Measurements from ENCODE around the gene FLOT1. TPM values are rescaled to one million over a fixed set of nuclear protein-coding genes. Genes with fewer than 3 reads are reported as not detected.
"Not testable (repeated sequence)": the region's sequence is repeated elsewhere in the genome, so short reads cannot be mapped to it uniquely, and the experiment has no call there.

The FLOT1 gene
- total and polyA plus RNA-seq, 2 donors: 67.1 to 157 TPM

- H3K27ac ChIP-seq (ENCODE audit: low read depth in 1 of 2, low read length in 1 of 2): peak overlapping the region; percentile 8 to 25
- H3K36me3 ChIP-seq (ENCODE audit: control insufficient read depth in 2 of 2, insufficient read depth in 2 of 2, low read length in 1 of 2): peaks cover 27 to 57% of the 10 kb centered on the region in 2 donors
- H3K4me1 ChIP-seq (ENCODE audit: control insufficient read depth in 2 of 2, insufficient read depth in 2 of 2, low read length in 2 of 2): peaks cover 7 to 22% of the 10 kb centered on the region in 2 donors
- no peaks in the 10 kb centered on the region for H3K27me3 ChIP-seq (ENCODE audit: control insufficient read depth in 2 of 2, insufficient read depth in 1 of 2, low read length in 1 of 2)
- no peaks in the 10 kb centered on the region for H3K9me3 ChIP-seq (ENCODE audit: control insufficient read depth in 2 of 2, insufficient read depth in 1 of 2, low read length in 1 of 2)
- 34% methylated on average over 30 of the region's 30 CpGs for WGBS
- peak overlapping the region; percentile 16 to 36 for H3K4me3 ChIP-seq (ENCODE audit: low read length in 2 of 2)
- DNase-seq (ENCODE audit: low read depth in 6 of 9, low spot score in 9 of 9): peak in 5 of 9 donors; percentile 80 to 92 (median 87)
These were observed 11.7 kb downstream of the FLOT1 start for GRCh38 chr6:30730601-30731435.

DNA sequence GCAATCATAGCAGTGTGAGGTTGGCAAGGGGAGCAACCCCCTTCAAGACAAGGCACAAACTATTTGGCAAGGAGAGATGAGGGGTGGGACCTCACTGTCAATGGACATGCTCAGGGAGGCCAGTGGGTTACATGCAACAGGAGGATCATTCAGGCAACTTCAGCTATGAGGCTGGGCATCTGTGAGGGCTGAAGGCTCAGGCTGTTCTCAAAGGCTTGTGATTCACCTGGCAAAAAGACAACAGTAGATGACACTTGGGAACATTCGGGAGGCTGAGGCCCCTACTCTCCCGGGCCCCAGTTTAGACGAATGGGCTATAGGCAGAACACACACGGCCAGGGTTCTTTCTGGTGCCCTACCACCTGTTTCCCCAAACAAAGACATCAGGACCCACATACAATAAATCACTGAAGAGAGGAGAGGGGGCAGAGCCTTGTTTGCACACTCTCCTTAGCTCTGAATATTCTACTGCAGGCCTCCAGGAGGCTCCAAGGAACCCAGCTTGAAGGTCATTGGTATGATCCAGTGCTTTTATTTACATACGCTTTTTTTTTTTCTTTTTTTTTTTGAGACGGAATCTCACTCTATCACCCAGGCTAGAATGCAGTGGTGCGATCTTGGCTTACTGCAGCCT, 14.4 kb downstream of the FLOT1 start:
- no peaks in the 10 kb centered on the region for H3K9me3 ChIP-seq (ENCODE audit: control insufficient read depth in 2 of 2, insufficient read depth in 1 of 2, low read length in 1 of 2)
- WGBS: 75% methylated on average over 7 of the region's 7 CpGs
- no peak for DNase-seq (ENCODE audit: low read depth in 6 of 9, low spot score in 9 of 9)

GRCh38 chr6:30726506-30727413, 15.7 kb downstream of the FLOT1 start:
- DNase-seq (ENCODE audit: low read depth in 6 of 9, low spot score in 9 of 9): no peak
- peak overlapping the region in 1 of 2 donors; percentile 11 for H3K27ac ChIP-seq (ENCODE audit: low read depth in 1 of 2, low read length in 1 of 2)
- peaks cover 41 to 80% of the 10 kb centered on the region in 2 donors for H3K36me3 ChIP-seq (ENCODE audit: control insufficient read depth in 2 of 2, insufficient read depth in 2 of 2, low read length in 1 of 2)
- H3K27me3 ChIP-seq (ENCODE audit: control insufficient read depth in 2 of 2, insufficient read depth in 1 of 2, low read length in 1 of 2): no peaks in the 10 kb centered on the region
- peaks cover 12 to 49% of the 10 kb centered on the region in 2 donors for H3K4me1 ChIP-seq (ENCODE audit: control insufficient read depth in 2 of 2, insufficient read depth in 2 of 2, low read length in 2 of 2)
- no peak overlapping the region for H3K4me3 ChIP-seq (ENCODE audit: low read length in 2 of 2)
- no peaks in the 10 kb centered on the region for H3K9me3 ChIP-seq (ENCODE audit: control insufficient read depth in 2 of 2, insufficient read depth in 1 of 2, low read length in 1 of 2)
- WGBS: 97% methylated on average over 11 of the region's 11 CpGs

More for the DNA sequence above, 14.4 kb downstream of the FLOT1 start:
- H3K27me3 ChIP-seq (ENCODE audit: control insufficient read depth in 2 of 2, insufficient read depth in 1 of 2, low read length in 1 of 2): no peaks in the 10 kb centered on the region
- peaks cover 7 to 37% of the 10 kb centered on the region in 2 donors for H3K4me1 ChIP-seq (ENCODE audit: control insufficient read depth in 2 of 2, insufficient read depth in 2 of 2, low read length in 2 of 2)
- no peak overlapping the region for H3K4me3 ChIP-seq (ENCODE audit: low read length in 2 of 2)
- H3K36me3 ChIP-seq (ENCODE audit: control insufficient read depth in 2 of 2, insufficient read depth in 2 of 2, low read length in 1 of 2): peaks cover 40 to 72% of the 10 kb centered on the region in 2 donors
- H3K27ac ChIP-seq (ENCODE audit: low read depth in 1 of 2, low read length in 1 of 2): no peak overlapping the region

DNA sequence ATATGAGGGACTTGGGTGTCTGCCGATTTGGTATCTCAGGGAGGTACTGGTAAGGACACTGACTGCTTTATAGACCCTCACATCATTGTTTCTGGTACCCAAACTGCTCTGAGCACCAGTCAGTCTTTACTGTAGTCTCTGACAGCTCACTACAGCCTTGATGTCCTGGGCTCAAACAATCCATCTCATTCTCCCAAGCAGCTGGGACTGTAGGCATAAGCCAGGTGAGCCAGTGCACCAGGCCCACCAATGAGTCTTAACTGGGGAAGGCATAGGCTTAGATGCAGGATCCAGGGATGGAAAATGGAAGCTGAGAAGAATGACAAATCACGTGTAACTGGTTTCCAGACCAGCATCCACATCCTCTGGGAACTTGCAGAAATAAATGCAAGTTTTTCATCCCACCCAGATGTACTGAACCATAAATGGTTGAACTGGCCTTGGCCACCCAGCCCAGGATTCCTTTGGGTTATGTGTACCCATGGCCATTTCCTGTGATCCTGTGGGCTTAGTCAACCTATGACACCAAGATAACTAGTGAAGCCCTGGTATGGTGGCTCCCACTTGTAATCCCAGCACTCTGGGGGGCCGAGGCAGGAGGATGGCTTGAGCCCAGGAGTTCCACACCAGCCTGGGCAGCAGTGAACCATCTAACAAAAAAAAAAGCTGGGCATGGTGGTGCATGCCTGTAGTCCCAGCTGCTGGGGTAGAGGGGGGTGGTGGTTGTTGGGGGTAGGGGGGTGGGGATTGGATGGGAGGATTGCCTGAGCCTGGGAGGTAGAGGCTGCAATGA, 16.6 kb downstream of the FLOT1 start:
- DNase-seq (ENCODE audit: low read depth in 6 of 9, low spot score in 9 of 9): no peak
- H3K27ac ChIP-seq (ENCODE audit: low read depth in 1 of 2, low read length in 1 of 2): peak overlapping the region; percentile 0 to 1
- H3K4me3 ChIP-seq (ENCODE audit: low read length in 2 of 2): no peak overlapping the region
- peaks cover 44 to 80% of the 10 kb centered on the region in 2 donors for H3K36me3 ChIP-seq (ENCODE audit: control insufficient read depth in 2 of 2, insufficient read depth in 2 of 2, low read length in 1 of 2)
- H3K9me3 ChIP-seq (ENCODE audit: control insufficient read depth in 2 of 2, insufficient read depth in 1 of 2, low read length in 1 of 2): no peaks in the 10 kb centered on the region
- no peaks in the 10 kb centered on the region for H3K27me3 ChIP-seq (ENCODE audit: control insufficient read depth in 2 of 2, insufficient read depth in 1 of 2, low read length in 1 of 2)
- WGBS: 93% methylated on average over 3 of the region's 3 CpGs
- peaks cover 12 to 45% of the 10 kb centered on the region in 2 donors for H3K4me1 ChIP-seq (ENCODE audit: control insufficient read depth in 2 of 2, insufficient read depth in 2 of 2, low read length in 2 of 2)

GRCh38 chr6:30724906-30725667, 17.4 kb downstream of the FLOT1 start:
- H3K4me1 ChIP-seq (ENCODE audit: control insufficient read depth in 2 of 2, insufficient read depth in 2 of 2, low read length in 2 of 2): peaks cover 5 to 37% of the 10 kb centered on the region in 2 donors
- no peaks in the 10 kb centered on the region for H3K27me3 ChIP-seq (ENCODE audit: control insufficient read depth in 2 of 2, insufficient read depth in 1 of 2, low read length in 1 of 2)
- DNase-seq (ENCODE audit: low read depth in 6 of 9, low spot score in 9 of 9): no peak
- peaks cover 39 to 72% of the 10 kb centered on the region in 2 donors for H3K36me3 ChIP-seq (ENCODE audit: control insufficient read depth in 2 of 2, insufficient read depth in 2 of 2, low read length in 1 of 2)
- H3K4me3 ChIP-seq (ENCODE audit: low read length in 2 of 2): no peak overlapping the region
- H3K9me3 ChIP-seq (ENCODE audit: control insufficient read depth in 2 of 2, insufficient read depth in 1 of 2, low read length in 1 of 2): no peaks in the 10 kb centered on the region
- WGBS: 76% methylated on average over 6 of the region's 6 CpGs
- H3K27ac ChIP-seq (ENCODE audit: low read depth in 1 of 2, low read length in 1 of 2): no peak overlapping the region

DNA sequence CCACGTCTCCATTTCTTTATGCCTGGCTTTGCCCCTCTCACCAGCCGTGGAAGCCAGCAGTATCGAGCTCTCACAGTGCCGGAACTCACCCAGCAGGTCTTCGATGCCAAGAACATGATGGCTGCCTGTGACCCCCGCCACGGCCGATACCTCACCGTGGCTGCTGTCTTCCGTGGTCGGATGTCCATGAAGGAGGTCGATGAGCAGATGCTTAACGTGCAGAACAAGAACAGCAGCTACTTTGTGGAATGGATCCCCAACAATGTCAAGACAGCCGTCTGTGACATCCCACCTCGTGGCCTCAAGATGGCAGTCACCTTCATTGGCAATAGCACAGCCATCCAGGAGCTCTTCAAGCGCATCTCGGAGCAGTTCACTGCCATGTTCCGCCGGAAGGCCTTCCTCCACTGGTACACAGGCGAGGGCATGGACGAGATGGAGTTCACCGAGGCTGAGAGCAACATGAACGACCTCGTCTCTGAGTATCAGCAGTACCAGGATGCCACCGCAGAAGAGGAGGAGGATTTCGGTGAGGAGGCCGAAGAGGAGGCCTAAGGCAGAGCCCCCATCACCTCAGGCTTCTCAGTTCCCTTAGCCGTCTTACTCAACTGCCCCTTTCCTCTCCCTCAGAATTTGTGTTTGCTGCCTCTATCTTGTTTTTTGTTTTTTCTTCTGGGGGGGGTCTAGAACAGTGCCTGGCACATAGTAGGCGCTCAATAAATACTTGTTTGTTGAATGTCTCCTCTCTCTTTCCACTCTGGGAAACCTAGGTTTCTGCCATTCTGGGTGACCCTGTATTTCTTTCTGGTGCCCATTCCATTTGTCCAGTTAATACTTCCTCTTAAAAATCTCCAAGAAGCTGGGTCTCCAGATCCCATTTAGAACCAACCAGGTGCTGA, 18.4 kb downstream of the FLOT1 start:
- not testable (repeated sequence) for H3K27ac ChIP-seq (ENCODE audit: low read depth in 1 of 2, low read length in 1 of 2); H3K9me3 ChIP-seq (ENCODE audit: control insufficient read depth in 2 of 2, insufficient read depth in 1 of 2, low read length in 1 of 2); H3K4me3 ChIP-seq (ENCODE audit: low read length in 2 of 2); H3K27me3 ChIP-seq (ENCODE audit: control insufficient read depth in 2 of 2, insufficient read depth in 1 of 2, low read length in 1 of 2); DNase-seq (ENCODE audit: low read depth in 6 of 9, low spot score in 9 of 9)
- H3K36me3 ChIP-seq (ENCODE audit: control insufficient read depth in 2 of 2, insufficient read depth in 2 of 2, low read length in 1 of 2): peaks cover 33 to 64% of the 10 kb centered on the region in 2 donors
- 92% methylated on average over 29 of the region's 29 CpGs for WGBS
- H3K4me1 ChIP-seq (ENCODE audit: control insufficient read depth in 2 of 2, insufficient read depth in 2 of 2, low read length in 2 of 2): peaks cover 5 to 43% of the 10 kb centered on the region in 2 donors

GRCh38 chr6:30723159-30723842, 19.2 kb downstream of the FLOT1 start:
- H3K4me3 ChIP-seq (ENCODE audit: low read length in 2 of 2): peak overlapping the region in 1 of 2 donors; percentile 99
- peaks cover 33 to 64% of the 10 kb centered on the region in 2 donors for H3K36me3 ChIP-seq (ENCODE audit: control insufficient read depth in 2 of 2, insufficient read depth in 2 of 2, low read length in 1 of 2)
- not testable (repeated sequence) for H3K27me3 ChIP-seq (ENCODE audit: control insufficient read depth in 2 of 2, insufficient read depth in 1 of 2, low read length in 1 of 2); H3K9me3 ChIP-seq (ENCODE audit: control insufficient read depth in 2 of 2, insufficient read depth in 1 of 2, low read length in 1 of 2); DNase-seq (ENCODE audit: low read depth in 6 of 9, low spot score in 9 of 9)
- H3K27ac ChIP-seq (ENCODE audit: low read depth in 1 of 2, low read length in 1 of 2): peak overlapping the region in 1 of 2 donors; percentile 3
- peaks cover 5 to 51% of the 10 kb centered on the region in 2 donors for H3K4me1 ChIP-seq (ENCODE audit: control insufficient read depth in 2 of 2, insufficient read depth in 2 of 2, low read length in 2 of 2)
- 92% methylated on average over 16 of the region's 16 CpGs for WGBS
